ENCODE data around the gene LYPD6.
"Not testable (repeated sequence)": the region's sequence is repeated elsewhere in the genome, so short reads cannot be mapped to it uniquely, and the experiment has no call there.

Gene LYPD6, protein sequence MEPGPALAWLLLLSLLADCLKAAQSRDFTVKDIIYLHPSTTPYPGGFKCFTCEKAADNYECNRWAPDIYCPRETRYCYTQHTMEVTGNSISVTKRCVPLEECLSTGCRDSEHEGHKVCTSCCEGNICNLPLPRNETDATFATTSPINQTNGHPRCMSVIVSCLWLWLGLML

DNA sequence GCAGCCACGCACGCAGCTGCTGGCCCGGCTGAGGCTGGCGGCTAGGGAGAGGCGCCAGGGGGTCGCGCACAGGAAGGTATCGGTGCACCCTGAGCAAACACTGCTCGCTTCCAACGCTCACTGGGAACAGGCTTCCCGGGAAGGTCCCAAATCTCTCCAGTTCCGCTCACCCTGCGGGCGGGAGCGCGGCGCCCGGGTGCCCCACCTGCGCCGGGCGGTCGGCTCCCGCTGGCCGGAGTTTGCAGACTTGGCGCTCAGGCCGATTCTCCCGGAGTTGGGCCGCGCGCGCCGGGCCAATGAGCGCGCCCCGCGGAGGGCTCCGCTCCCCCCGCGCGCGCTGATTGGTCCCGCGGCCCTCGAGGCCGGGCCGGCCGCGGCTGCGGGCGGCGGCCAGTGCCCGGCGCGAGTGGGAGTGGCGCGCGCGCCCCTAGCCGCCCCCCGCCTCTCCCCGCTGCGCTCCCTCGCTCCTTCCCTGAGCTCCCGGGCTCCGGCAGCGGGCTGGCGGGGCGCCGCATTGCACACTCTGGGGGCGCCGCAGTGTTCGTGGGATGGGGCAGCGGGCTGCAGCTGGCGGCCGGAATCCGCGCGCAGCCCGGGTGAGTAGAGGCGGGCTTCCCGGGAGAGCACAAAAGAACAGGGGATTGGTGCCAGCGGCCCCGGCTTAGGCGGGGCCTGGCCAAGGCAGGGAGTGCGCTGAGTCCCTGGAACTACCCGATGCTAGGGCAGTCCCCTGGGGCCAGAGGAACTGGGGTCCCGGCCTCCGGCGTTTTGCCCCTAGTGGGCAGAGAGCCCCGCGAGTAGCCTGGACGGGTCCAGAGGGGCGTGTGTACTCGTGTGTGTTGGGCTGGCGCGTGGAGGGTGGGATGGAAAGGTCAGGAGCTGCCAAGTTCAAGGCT lies at the start of gene LYPD6:
Gene LYPD6, plus strand, starts transcription at position 461 of the 896 bp plus-strand sequence. CDS start 107,122 bp downstream, outside the sequence.
- in situ Hi-C loops (cut with HindIII; ENCODE audit: low sequenced_read_pairs) = no loop called here

DNA sequence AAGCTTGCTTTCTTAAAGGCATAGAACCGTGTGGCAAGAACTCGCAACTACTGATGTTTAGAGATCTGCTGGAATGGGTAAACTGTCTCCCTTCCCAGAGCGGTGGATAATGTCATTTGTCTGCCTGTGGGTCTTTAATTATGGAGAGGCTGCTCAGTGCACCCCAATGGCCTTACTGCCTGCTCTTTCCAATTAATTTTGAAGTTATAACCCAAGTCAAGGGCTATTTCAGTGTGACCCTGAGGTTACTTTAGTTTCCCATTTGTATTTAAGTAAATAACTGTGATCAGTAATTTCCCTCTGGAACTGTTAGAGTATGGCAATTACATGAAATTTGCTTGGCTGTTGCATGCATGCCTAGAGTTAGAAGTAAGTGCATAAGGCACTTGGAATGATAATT lies 48.9 kb upstream of the LYPD6 start:
- in situ Hi-C loops (cut with HindIII; ENCODE audit: low sequenced_read_pairs) = no loop called here

DNA sequence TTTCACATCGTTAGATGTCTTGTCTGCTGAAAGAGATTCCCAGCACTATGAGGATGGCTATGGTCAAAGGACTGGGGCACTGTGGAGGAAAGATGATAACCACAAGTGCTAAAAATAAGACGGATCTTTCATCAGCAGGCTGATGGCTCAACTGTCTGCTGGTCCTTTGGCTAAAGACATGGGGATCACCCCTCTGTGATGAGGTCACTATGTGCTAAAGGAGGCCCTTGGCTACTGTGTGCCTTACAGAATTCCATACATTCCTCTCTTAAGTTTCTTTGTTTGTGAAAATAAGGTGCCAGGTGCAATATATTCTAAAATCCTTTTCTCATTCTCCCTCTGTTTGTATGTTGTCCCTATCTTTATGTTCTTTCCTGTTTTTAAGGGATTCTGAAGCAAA lies 39.7 kb upstream of the LYPD6 start:
- in situ Hi-C loops (cut with HindIII; ENCODE audit: low sequenced_read_pairs) = no loop called here

DNA sequence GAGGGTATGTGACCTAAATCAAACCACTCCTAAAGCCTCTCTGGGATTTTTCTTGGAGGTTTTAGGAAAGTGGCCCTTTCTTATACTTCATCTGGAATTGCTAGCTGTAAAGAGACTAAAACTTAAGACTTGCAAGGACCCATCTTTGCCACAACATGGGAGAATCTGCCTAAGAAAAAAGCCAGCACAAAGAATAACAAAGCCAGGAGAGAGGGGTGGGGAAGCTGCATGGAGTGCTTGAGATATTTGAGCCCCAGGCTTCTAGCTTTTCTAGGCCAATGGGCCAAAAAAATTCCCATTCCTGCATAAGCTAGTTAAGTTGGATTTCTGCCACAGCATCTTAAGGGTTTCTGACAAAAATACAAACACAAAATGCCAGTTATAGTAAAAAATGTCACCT lies 38.5 kb upstream of the LYPD6 start:
- in situ Hi-C loops (cut with HindIII; ENCODE audit: low sequenced_read_pairs) = no loop called here

DNA sequence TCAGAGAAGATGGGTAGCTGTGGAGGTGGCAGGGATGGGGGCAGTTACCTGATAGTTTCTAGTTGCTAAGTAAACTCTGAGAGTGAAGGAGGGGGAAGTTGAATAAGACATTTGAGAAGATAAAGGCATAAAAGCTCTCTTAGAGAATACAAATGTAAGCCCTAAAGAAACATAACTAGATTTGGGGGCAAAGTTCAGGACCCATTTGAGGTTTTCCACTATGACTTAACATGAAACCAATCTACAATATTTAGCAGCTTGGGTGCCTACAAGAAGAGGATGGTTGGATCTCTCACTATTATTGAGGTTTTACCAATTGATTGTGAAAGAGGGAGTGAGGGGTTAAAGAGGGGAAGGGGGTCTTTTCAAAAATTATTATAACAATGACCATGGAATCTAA lies 34.4 kb upstream of the LYPD6 start:
- in situ Hi-C loops (cut with HindIII; ENCODE audit: low sequenced_read_pairs) = no loop called here

DNA sequence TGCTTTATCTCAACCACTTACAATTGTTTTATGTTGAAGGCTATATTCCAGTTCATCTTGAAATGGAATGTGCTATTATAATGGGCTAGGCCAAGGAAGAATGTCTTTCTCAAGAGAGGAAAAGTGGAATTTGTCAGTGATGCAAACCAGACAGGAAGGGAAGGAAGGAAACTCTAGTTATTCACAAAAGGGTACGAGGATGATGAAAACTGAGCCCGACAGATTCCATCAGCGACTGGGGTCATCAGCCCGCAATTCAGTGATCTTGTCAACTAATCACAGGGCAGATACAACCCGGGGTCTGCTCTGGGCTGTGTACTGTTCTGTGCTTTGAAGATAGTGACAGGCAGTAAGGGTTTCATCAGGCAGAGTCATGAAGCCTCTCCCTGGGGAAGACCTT lies 23.4 kb upstream of the LYPD6 start:
- in situ Hi-C loops (cut with HindIII; ENCODE audit: low sequenced_read_pairs) = no loop called here

DNA sequence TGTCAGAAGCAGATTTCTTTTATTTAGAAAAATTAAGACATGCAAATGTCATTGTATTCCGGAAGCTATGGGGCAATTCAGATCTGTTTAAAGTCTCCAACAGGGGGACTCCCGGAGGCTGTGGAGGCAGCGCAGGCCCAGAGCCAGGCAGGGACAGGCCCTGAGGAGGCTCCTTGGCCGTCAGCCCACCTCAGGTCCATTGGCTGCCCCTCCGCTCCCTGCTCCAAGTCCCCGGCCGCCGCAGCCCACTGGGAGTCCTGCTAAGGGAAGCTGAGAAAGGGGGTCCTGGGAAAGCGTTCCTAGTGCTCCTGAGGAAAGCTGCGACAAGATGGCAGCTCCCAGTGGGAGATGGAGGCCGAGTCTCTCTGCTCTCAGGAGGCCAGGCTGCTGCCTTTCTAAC lies 20.0 kb upstream of the LYPD6 start:
- in situ Hi-C loops (cut with HindIII; ENCODE audit: low sequenced_read_pairs) = no loop called here

DNA sequence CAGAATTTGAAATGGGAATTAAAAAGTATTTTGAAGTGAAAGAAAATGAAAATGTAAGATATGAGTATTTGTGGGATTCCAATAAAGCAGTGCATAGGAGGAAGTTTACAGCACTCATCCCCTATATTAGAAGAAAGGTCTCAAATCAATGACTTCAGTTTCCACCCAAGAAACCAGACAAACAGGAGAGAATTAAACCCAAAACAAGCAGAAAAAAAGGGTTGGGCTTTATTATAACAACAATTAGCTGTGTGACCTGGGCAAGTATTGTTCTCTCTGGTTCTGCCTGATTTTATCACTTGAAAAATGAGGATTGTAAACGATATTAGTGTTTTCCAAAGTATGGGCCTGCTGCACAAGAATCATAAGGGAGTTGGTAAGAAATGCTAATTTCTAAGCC lies 18.3 kb upstream of the LYPD6 start:
- in situ Hi-C loops (cut with HindIII; ENCODE audit: low sequenced_read_pairs) = no loop called here

DNA sequence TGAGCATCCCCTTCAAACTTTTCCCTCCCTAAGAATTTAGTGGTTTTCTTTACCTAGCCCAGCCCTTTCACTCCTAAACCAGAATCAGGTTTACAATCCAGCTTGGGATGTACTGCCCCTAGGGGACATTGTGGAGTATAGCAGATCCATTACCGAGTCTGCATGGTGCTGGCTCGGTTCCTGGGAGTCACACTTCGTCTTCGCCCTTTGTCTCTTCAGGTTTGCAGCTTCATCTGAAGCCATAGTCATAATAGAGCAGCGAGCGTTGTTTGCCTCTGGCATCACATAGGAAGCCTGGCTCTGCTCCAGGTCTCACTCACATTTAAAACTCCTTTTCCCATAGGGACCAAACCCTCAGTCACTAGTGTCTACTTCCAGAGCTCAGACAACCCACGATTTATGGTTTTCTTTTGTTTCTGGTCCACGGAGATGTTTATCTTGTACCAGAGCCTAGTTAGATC lies 16.8 kb upstream of the LYPD6 start:
- in situ Hi-C loops (cut with HindIII; ENCODE audit: low sequenced_read_pairs) = no loop called here

DNA sequence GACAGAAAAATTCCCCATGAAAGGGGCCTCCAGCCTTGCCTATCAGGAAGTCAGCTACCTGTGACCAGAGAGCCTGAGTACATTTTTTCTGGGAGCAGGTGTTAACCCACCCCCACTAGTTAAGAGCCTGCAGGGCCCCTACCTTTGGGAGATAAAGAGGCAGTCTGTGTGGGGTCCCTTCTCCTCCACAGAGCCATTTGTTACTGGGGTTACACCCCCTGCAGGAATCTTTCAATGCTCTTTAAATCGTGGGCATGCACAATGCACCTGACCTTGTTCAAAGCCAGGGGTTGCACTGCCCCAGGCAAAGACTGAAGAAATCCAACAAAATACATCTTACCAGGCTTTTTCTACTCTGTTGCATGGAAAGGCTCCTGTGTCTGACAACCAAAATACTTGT lies 15.7 kb upstream of the LYPD6 start:
- in situ Hi-C loops (cut with HindIII; ENCODE audit: low sequenced_read_pairs) = no loop called here

DNA sequence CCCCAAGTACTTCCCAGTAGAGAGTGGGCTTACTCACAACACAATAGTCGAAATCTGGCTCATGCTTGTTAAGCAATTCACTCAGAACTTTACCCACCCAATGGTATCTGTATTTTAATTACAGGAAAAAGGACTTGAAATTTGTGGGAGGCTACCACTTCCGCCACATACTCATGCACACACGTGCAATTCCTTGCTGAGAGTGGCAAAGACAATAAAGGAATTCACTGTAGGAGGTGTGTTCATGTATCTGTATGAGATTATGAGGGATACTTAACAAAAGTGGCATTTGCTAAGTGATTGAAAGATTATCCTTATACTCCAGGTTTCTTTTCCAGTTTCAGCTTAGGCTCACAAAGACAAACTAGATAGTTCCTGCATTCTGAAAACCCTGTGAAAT lies 14.9 kb upstream of the LYPD6 start:
- in situ Hi-C loops (cut with HindIII; ENCODE audit: low sequenced_read_pairs) = no loop called here

DNA sequence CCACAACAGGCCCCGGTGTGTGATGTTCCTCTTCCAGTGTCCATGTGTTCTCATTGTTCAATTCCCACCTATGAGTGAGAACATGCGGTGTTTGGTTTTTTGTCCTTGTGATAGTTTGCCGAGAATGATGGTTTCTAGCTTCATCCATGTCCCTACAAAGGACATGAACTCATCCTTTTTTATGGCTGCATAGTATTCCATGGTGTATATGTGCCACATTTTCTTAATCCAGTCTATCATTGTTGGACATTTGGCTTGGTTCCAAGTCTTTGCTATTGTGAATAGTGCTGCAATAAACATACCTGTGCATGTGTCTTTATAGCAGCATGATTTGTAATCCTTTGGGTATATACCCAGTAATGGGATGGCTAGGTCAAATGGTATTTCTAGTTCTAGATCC lies 11.8 kb upstream of the LYPD6 start:
- in situ Hi-C loops (cut with HindIII; ENCODE audit: low sequenced_read_pairs) = not testable (repeated sequence)

DNA sequence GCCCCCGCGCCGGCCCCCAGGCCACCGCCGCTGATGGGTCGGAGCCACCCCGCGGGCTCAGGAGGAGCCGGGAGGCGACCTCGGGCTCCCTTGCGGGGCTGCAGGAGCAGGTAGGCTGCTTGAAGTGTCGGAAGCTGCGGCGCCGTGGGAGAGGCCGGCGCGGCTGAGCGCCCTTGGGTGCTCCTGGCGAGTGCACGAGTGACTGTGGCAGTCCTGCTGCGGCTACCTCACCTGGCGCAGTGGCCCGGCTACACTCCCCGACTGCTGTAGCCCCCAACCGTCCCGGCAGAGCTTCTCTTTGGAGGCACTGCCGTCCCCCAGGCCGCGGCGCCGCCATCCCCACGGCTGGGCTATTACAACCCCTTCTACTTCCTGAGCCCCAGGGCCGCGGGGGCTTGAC lies 10.0 kb upstream of the LYPD6 start:
- in situ Hi-C loops (cut with HindIII; ENCODE audit: low sequenced_read_pairs) = no loop called here

DNA sequence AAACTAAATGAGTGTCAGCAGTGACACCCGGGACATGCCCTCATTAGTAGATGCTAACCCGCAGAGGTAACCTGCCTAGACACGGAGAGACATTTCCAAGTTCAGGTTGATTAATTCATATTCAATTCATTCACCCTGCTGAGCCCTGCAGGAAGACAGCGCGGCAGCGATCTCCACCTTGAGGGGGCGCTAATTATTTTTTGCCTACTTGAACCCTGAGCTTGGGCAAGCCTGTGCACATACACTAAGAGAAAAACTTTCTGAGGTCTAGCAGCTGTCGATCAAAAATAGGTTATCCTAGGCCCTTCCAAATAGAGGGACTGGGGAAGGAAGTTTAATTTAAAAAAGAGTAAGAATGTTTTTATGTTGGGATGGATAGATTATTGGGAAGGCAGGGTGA lies 1.3 kb upstream of the LYPD6 start:
- in situ Hi-C loops (cut with HindIII; ENCODE audit: low sequenced_read_pairs) = no loop called here

DNA sequence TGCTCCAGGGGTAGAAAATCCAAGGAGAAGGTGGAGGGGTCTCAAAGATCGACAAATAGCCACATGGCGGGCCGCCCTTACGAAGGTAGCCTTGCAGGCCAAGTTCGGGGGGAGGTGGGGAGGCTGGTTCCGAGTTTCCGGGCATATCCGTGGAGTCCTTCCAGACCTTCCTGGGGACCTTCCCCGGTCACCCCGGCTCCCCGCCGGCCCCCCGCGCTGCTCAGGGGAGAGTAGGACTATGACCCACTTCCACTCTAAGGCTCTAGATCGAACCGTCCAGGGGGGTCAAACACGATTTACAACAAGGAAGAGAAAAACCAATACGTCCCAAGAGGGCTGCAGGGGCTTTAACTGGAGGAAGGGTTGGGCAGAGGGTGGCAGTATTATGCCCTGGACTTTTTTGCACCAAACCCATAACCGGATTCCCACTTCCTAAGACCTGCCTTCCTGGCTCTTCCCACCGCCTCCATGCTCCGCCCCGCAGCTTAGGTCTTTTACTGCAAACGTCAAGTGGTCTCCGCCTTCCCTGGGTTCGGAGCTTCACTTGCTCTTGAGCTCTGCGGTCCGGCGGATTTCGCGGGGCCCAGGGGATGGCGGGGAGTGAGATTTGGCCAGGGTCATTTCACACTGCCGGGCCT lies 779 bp upstream of the LYPD6 start:
- in situ Hi-C loops (cut with HindIII; ENCODE audit: low sequenced_read_pairs) = no loop called here

DNA sequence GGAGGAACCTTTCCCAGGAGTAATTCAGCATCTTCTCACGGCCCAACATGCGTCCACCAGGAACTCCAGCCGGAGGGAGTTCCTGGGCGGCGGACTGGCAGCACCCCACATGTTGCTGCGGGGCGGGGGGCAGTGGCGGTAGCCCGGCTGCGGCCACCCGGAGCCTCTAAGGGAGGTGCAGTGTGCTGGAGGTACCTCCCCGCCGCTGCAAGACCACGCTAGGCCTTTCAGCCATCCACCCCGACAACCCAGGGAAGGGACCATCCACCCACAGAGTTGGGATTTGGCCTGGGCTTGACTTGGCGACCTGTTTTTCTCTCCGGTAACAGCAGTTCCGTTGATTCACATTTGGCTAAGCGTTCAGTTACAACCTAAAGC lies 625 bp downstream of the LYPD6 start:
- in situ Hi-C loops (cut with HindIII; ENCODE audit: low sequenced_read_pairs) = no loop called here

DNA sequence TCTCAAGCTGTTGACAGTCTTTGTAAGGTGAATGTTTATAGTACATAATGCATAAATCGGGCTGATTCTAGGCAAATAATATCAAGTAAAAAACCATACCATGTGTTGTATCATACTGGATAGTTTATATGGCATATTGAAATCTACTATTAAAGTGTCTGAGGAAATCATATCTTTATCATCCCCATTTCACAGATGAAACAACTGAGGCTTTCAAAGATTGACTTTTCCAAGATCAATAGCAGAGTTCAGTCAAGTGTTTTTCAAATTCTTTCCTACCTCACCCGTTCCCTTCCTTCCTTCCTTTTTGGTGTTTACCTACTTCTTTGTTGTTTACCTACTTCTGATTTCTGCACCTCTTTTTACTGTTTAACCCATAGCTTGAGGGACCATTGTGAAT lies 2.0 kb downstream of the LYPD6 start:
- in situ Hi-C loops (cut with HindIII; ENCODE audit: low sequenced_read_pairs) = no loop called here

DNA sequence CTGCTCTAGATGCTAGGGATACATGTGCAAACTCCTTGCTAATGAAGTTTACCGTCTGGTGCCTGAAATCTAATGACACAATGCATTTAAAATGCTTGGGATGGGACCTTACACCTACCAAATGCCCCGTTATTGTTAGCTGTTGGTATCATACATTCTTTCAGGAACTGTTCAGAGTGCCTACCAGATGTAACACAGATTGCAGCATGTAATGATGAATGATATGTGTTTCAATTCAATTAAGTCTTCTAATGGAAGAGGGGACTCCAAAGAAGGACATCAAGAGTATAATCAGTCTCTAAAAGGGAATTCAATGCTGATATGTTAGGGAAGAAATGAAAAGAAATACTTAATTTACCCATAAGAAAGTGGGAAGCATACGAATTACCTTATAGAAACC lies 3.2 kb downstream of the LYPD6 start:
- in situ Hi-C loops (cut with HindIII; ENCODE audit: low sequenced_read_pairs) = no loop called here

DNA sequence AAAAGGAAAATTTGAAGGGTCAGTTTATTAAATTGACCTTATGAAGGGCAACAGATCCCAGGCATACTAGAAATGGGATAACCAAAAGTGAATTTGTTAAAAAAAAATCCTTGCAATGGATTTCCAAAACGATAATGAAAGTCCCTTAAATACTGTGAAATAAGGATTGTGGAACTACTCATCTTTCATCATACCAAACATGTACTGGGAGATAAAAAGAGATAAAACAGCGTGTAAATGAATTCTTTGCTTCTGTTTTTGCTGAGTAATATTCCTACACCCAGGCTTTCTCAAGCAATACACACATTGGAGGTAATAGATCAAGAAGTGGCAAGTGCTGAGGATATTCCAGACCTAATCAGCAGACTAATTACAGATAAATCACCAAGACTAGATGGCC lies 3.8 kb downstream of the LYPD6 start:
- in situ Hi-C loops (cut with HindIII; ENCODE audit: low sequenced_read_pairs) = no loop called here

DNA sequence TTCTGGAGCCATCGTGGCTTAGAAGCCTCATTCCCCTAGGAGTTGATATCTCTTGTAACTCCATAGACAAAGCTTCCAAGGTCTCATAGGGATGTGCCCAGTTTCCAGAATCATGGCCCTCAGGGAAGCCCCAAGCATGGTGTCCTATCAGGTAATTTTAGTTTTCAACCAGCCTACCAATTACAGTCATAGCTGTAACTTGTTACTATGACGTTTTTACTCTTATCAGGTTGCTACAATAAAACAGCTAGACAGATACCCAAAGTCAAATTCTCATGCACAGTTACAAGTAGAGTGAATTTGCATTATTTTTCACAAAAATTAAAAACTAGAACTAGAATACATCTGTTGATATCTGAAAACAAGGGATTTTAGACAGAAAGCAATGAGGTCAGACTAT lies 8.9 kb downstream of the LYPD6 start:
- in situ Hi-C loops (cut with HindIII; ENCODE audit: low sequenced_read_pairs) = no loop called here

DNA sequence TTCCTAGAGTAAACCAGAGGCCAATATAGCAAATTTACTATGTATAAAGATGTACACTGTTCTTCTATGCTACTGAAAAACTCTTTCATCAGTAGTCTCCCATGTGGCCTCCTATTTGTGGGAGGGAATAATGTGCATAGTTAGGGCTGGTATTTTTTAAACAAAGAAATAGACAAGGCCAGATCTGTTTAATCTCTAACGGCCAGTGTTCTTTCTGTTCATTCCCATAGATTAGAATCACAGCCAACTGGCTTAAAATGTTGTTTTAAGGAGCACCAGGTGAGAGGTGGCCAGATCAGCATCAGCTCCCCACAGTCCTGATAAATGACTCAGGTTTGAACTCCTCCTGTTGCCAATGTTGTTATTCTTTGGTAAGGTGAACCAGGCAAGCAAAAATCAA lies 12.1 kb downstream of the LYPD6 start:
- in situ Hi-C loops (cut with HindIII; ENCODE audit: low sequenced_read_pairs) = no loop called here

DNA sequence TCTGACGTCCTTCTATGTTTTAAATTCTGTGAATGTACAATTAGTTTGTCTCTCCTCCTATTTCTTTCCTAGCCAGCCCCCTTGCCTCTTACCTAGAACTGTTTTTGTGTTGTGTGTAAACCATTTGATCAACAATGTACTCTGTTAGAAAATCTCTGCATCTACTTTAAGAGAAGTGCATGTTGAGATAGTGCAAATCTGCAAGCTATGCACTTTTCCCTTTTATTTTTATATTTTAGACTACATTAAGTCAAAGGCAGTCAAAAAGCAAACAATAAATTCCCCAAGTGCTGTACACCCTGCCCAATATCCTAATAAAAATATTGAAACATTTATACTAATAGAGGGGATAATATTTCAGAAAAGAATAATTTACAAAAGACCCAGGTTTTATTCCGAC lies 13.7 kb downstream of the LYPD6 start:
- in situ Hi-C loops (cut with HindIII; ENCODE audit: low sequenced_read_pairs) = no loop called here
